Endothelial cell of umbilical vein (primary cell): ENCODE results near the gene FKBP2. TPM values are rescaled to one million over a fixed set of nuclear protein-coding genes. Genes with fewer than 3 reads are reported as not detected.

Experiments
- BruUV-seq: library from RNA; stranded (reverse); fragments of 400-500 nt; replicated peaks from 2 replicates; lab custom pipeline; 2021; lab: Mats Ljungman, UMichigan
- CTCF ChIA-PET: fragments of 300-600, 350-600 bp; sonication (Branson Sonifier 250); formaldehyde crosslinking; loops from one replicate; lab custom pipeline; 2021; ENCODE audit warnings: antibody characterized with exemption, inconsistent platforms; lab: Charles Lee
- POLR2A ChIA-PET: fragments of 300-600, 350-600 bp; sonication (Branson Sonifier 250); formaldehyde crosslinking; loops from one replicate; lab custom pipeline; 2021; ENCODE audit warnings: antibody characterized with exemption, inconsistent platforms; lab: Charles Lee
- DNase-seq: peaks from one replicate; pipeline ENCODE4 v3.0.0-alpha.2; 2011; ENCODE audit warnings: low read depth, low spot score
- FAIRE-seq: peaks from 2 replicates; lab custom pipeline; 2011; peaks lifted over from hg19 to GRCh38; lab: Jason Lieb, UNC
- H2AFZ ChIP-seq: 2 replicates; pipeline ENCODE4 v1.6.0; 2012; ENCODE audit warnings: low read depth, low read length, control low read depth, inconsistent platforms
- H3K27ac ChIP-seq: 2 replicates; pipeline ENCODE4 v1.5.1; 2011; ENCODE audit warnings: low read depth, mild to moderate bottlenecking, control low read depth, low read length, moderate library complexity; ENCODE audit not compliant: insufficient read depth
- H3K27me3 ChIP-seq, 2 experiments: 2 replicates each; pipeline versions ENCODE4 v1.6.0 to v1.6.1; 2011; ENCODE audit warnings: low read length in 2 of 2, mixed read lengths in 1 of 2; ENCODE audit not compliant: control insufficient read depth in 2 of 2, insufficient read depth in 2 of 2
- H3K36me3 ChIP-seq, 2 experiments: 2 replicates in 1 of 2; 3 replicates in 1 of 2; pipeline ENCODE4 v1.5.1; 2011; ENCODE audit warnings: low read length in 2 of 2, mild to moderate bottlenecking in 1 of 2, moderate library complexity in 1 of 2; ENCODE audit not compliant: control insufficient read depth in 2 of 2, insufficient read depth in 2 of 2; ENCODE audit errors: extremely low read depth in 1 of 2
- H3K4me1 ChIP-seq: 3 replicates; pipeline ENCODE4 v1.5.1; 2011; ENCODE audit warnings: mild to moderate bottlenecking, low read length; ENCODE audit not compliant: control insufficient read depth, insufficient read depth; ENCODE audit errors: extremely low read depth
- H3K4me2 ChIP-seq: 2 replicates; pipeline ENCODE4 v1.6.1; 2011; ENCODE audit warnings: low read length, control low read depth, mixed read lengths; ENCODE audit not compliant: insufficient read depth
- H3K4me3 ChIP-seq, 3 experiments: fragments of 200-600 bp in 1 of 3; sonication (generic), shearing (Covaris generic) in 1 of 3; replicated peaks in 1 of 3; 2 replicates each; pipeline ENCODE4 v1.5.1; 2011 to 2016; ENCODE audit warnings: control low read depth in 3 of 3, low read length in 3 of 3, mild to moderate bottlenecking in 2 of 3, inconsistent platforms in 1 of 3, low read depth in 1 of 3, moderate library complexity in 1 of 3; ENCODE audit not compliant: insufficient read depth in 1 of 3
- H3K79me2 ChIP-seq: 2 replicates; pipeline ENCODE4 v1.6.0; 2012; ENCODE audit warnings: low read length, inconsistent platforms; ENCODE audit not compliant: control insufficient read depth, insufficient read depth
- H3K9ac ChIP-seq: replicated peaks from 2 replicates; pipeline ENCODE3; 2011; ENCODE audit warnings: low read length, control low read depth; ENCODE audit not compliant: insufficient read depth; ENCODE audit errors: extremely low read depth
- H3K9me1 ChIP-seq: replicated peaks from 3 replicates; pipeline ENCODE4 v1.6.0; 2011; ENCODE audit warnings: mild to moderate bottlenecking, low read length; ENCODE audit not compliant: control insufficient read depth, insufficient read depth; ENCODE audit errors: extremely low read depth
- H3K9me3 ChIP-seq: replicated peaks from 2 replicates; pipeline ENCODE4 v1.5.1; 2012; ENCODE audit warnings: low read length, inconsistent platforms; ENCODE audit not compliant: control insufficient read depth, insufficient read depth
- H4K20me1 ChIP-seq: replicated peaks from 2 replicates; pipeline ENCODE3; 2011; ENCODE audit warnings: mild to moderate bottlenecking, low read length; ENCODE audit not compliant: control insufficient read depth, insufficient read depth; ENCODE audit errors: extremely low read depth
- CTCF ChIP-seq, 2 donors: IDR thresholded peaks; 1 replicate in 1 of 2; 2 replicates in 1 of 2; pipeline ENCODE4 v1.5.1; 2011; ENCODE audit warnings: low read length in 2 of 2, mild to moderate bottlenecking in 2 of 2, moderate library complexity in 2 of 2, control low read depth in 1 of 2, inconsistent platforms in 1 of 2, low read depth in 1 of 2; ENCODE audit not compliant: insufficient read depth in 1 of 2; ENCODE audit errors: extremely low read depth in 1 of 2
- EZH2 ChIP-seq: IDR thresholded peaks from 2 replicates; pipeline ENCODE4 v1.6.1; 2012; ENCODE audit warnings: borderline replicate concordance, low read depth, mild to moderate bottlenecking, moderate library complexity, low read length, inconsistent platforms; ENCODE audit not compliant: severe bottlenecking
- FOS ChIP-seq: IDR thresholded peaks from 2 replicates; pipeline ENCODE4 v1.6.1; 2011; ENCODE audit warnings: mild to moderate bottlenecking, low read length, moderate library complexity, borderline replicate concordance; ENCODE audit not compliant: insufficient read depth
- GATA2 ChIP-seq: IDR thresholded peaks from 2 replicates; pipeline ENCODE4 v1.7.0; 2011; ENCODE audit warnings: low read depth, mild to moderate bottlenecking, moderate library complexity, mixed read lengths, low read length; ENCODE audit not compliant: insufficient read length, insufficient read depth
- JUN ChIP-seq: IDR thresholded peaks from 2 replicates; pipeline ENCODE4 v1.6.1; 2011; ENCODE audit warnings: borderline replicate concordance, low read depth; ENCODE audit not compliant: insufficient read length, insufficient read depth
- MAX ChIP-seq: IDR thresholded peaks from 2 replicates; pipeline ENCODE4 v1.6.1; 2011; ENCODE audit not compliant: insufficient read depth, insufficient read length
- MYC ChIP-seq: IDR thresholded peaks from one replicate; pipeline ENCODE4 v1.6.1; 2011; ENCODE audit warnings: mild to moderate bottlenecking, low read depth, low read length
- POLR2A ChIP-seq: IDR thresholded peaks from 2 replicates; pipeline ENCODE4 v1.6.1; 2012; ENCODE audit warnings: low read depth, mild to moderate bottlenecking, control low read depth, low read length
- POLR2AphosphoS5 ChIP-seq: IDR thresholded peaks from 2 replicates; pipeline ENCODE4 v1.6.1; 2012; ENCODE audit warnings: low read depth, mild to moderate bottlenecking, control low read depth, low read length, moderate library complexity; ENCODE audit not compliant: insufficient read depth
- dilution Hi-C: fragments of 300-500 bp; cut with MboI; formaldehyde crosslinking; loops from one replicate; pipeline ENCODE4 v1.15.0; 2019; ENCODE audit warnings: low sequenced_read_pairs; ENCODE audit not compliant: extremely low pct_ligation_motif_present
- intact Hi-C: fragments of 100-400 bp; cut with micrococcal nuclease; formaldehyde crosslinking; loops from one replicate; pipeline ENCODE4 v1.10.0; 2022
- polyA plus RNA-seq, 4 experiments: library from polyadenylated mRNA; depleted of rRNA in 3 of 4; stranded (reverse) in 3 of 4; unstranded in 1 of 4; fragments of >200 nt; gene quantifications; 2 replicates each; pipeline versions ENCODE4 v1.2.1 to v1.2.3, GENCODE V29; 2011 to 2012; ENCODE audit warnings: missing spikeins in 1 of 4
- total RNA-seq: library from RNA; stranded (reverse); gene quantifications from 2 replicates; pipeline ENCODE4 v1.2.3, GENCODE V29; 2021

The FKBP2 gene
- total and polyA plus RNA-seq, 2 donors (not counting 3 experiments of a cell fraction or from before 2014, with no cell fraction given): 48.5 to 74.4 TPM

GRCh38 chr11:64208086-64208795 is 32.7 kb upstream of the FKBP2 start:
- dilution Hi-C loops (no loop called here), intact Hi-C loops (no loop called here)
- no peak for TF ChIP-seq FOS
- no TSS peak for BruUV-seq
- peak overlapping the region; percentile 71 for H3K9ac ChIP-seq
- peak overlapping the region in 2 of 3 experiments; percentile 18 to 42 for H3K4me3 ChIP-seq
- ChIA-PET POLR2A (interaction anchor here (0.5 to 1.6 kb wide), 4 partner anchors 10 to 59 kb away, joined by 3 to 12 read pairs (median 5); partner anchors contain the start of genes NUDT22, STIP1 and TRPT1), CTCF (interaction anchor here (1.2 to 11.5 kb wide), 7 partner anchors 8 to 145 kb away, joined by 3 to 413 read pairs (median 9); partner anchors contain the start of genes CATSPERZ, DNAJC4, ESRRA and PRDX5)
- H3K9me1 ChIP-seq: no peaks in the 10 kb centered on the region
- no peaks in the 10 kb centered on the region for H3K9me3 ChIP-seq
- H3K4me1 ChIP-seq: peaks cover 34% of the 10 kb centered on the region
- H4K20me1 ChIP-seq: no peaks in the 10 kb centered on the region
- DNase-seq (no peak), FAIRE-seq (no peak)
- H3K79me2 ChIP-seq: peaks cover 12% of the 10 kb centered on the region
- no peaks in the 10 kb centered on the region for H3K27me3 ChIP-seq
- H3K4me2 ChIP-seq: peak overlapping the region; percentile 75
- no peak overlapping the region for H2AFZ ChIP-seq
- H3K36me3 ChIP-seq: peaks cover 4 to 17% of the 10 kb centered on the region in 2 experiments
- H3K27ac ChIP-seq: peak overlapping the region; percentile 91

GRCh38 chr11:64208796-64209562 is 31.9 kb upstream of the FKBP2 start:
- intact Hi-C loops (no loop called here), dilution Hi-C loops (no loop called here)
- Histone ChIP-seq H3K4me1 (peaks cover 34% of the 10 kb centered on the region), H3K27me3 (no peaks in the 10 kb centered on the region), H3K79me2 (peaks cover 12% of the 10 kb centered on the region), H3K4me3 (no peak overlapping the region), H3K9ac (no peak overlapping the region), H3K9me1 (no peaks in the 10 kb centered on the region), H3K4me2 (no peak overlapping the region), H2AFZ (no peak overlapping the region), H4K20me1 (no peaks in the 10 kb centered on the region), H3K36me3 (peaks cover under 1 to 9% of the 10 kb centered on the region in 2 experiments), H3K9me3 (no peaks in the 10 kb centered on the region), H3K27ac (peak overlapping the region; percentile 91)
- BruUV-seq: no TSS peak
- CTCF ChIA-PET: interaction anchor here (4.9 to 11.5 kb wide), 2 partner anchors 7 to 94 kb away, joined by 40 to 413 read pairs; partner anchors contain the start of genes CATSPERZ and ESRRA
- DNase-seq (no peak), FAIRE-seq (no peak)
- TF ChIP-seq FOS (no peak), POLR2A (no peak), MAX (no peak), EZH2 (no peak), CTCF (IDR thresholded peaks at IDR 0.05; ENCODE audit: extremely low read depth in 1 of 2, insufficient read depth in 1 of 2, low read depth in 1 of 2, low read length in 2 of 2) (no peak), POLR2AphosphoS5 (no peak), JUN (no peak), GATA2 (no peak), MYC (no peak)
- POLR2A ChIA-PET: no interaction called here
